WTC11 (cell line): ENCODE results near the gene PHF21B. TPM values are rescaled to one million over a fixed set of nuclear protein-coding genes. Genes with fewer than 3 reads are reported as not detected.

Source experiments
- ATAC-seq: fragments of 200-7000 bp; cut with Tn5 transposase; 2 replicates; pipeline ENCODE4 v1.10.0; 2021; ENCODE audit warnings: mild to moderate bottlenecking, moderate library complexity
- CTCF ChIA-PET: fragments of 300-600 bp; sonication (Branson Sonifier 250); formaldehyde crosslinking; loops from one replicate; lab custom pipeline; 2021; ENCODE audit warnings: antibody characterized with exemption; lab: Charles Lee
- POLR2A ChIA-PET: fragments of 350-600 bp; sonication (Branson Sonifier 250); formaldehyde crosslinking; loops from one replicate; lab custom pipeline; 2021; ENCODE audit warnings: antibody characterized with exemption; lab: Charles Lee
- DNase-seq: peaks from one replicate; pipeline ENCODE4 v3.0.0; 2021; ENCODE audit warnings: low spot score
- H3K27ac Mint-ChIP-seq: 2 replicates; pipeline ENCODE4 v1.8.0; 2021; ENCODE audit warnings: mixed read lengths
- H3K27me3 Mint-ChIP-seq: 2 replicates; pipeline ENCODE4 v1.8.0; 2021; ENCODE audit warnings: low read depth, mild to moderate bottlenecking, moderate library complexity, mixed read lengths
- H3K36me3 Mint-ChIP-seq: 2 replicates; pipeline ENCODE4 v1.8.0; 2021; ENCODE audit warnings: mixed read lengths
- H3K4me1 Mint-ChIP-seq: 2 replicates; pipeline ENCODE4 v1.8.0; 2022; ENCODE audit warnings: mixed read lengths
- H3K4me3 Mint-ChIP-seq: 2 replicates; pipeline ENCODE4 v1.8.0; 2021; ENCODE audit warnings: mild to moderate bottlenecking, moderate library complexity, mixed read lengths
- H3K9me3 Mint-ChIP-seq: 2 replicates; pipeline ENCODE4 v1.8.0; 2021; ENCODE audit warnings: mixed read lengths
- ATF2 ChIP-seq: sonication (generic); formaldehyde crosslinking; IDR thresholded peaks from 2 replicates; pipeline ENCODE4 v1.8.1; 2022; ENCODE audit warnings: low read depth, missing genetic modification reagents, borderline replicate concordance
- E2F1 ChIP-seq: sonication (generic); formaldehyde crosslinking; IDR thresholded peaks from 2 replicates; pipeline ENCODE4 v1.8.0; 2022; ENCODE audit warnings: mild to moderate bottlenecking, missing genetic modification reagents
- E2F5 ChIP-seq: sonication (generic); formaldehyde crosslinking; IDR thresholded peaks from 2 replicates; pipeline ENCODE4 v1.8.1; 2022; ENCODE audit warnings: mild to moderate bottlenecking, moderate library complexity, missing genetic modification reagents
- ESRRA ChIP-seq: sonication (generic); formaldehyde crosslinking; IDR thresholded peaks from 2 replicates; pipeline ENCODE4 v1.8.1; 2022; ENCODE audit warnings: mild to moderate bottlenecking, missing genetic modification reagents, borderline replicate concordance
- FOXP1 ChIP-seq: sonication (generic); formaldehyde crosslinking; IDR thresholded peaks from 2 replicates; pipeline ENCODE4 v1.8.0; 2022; ENCODE audit warnings: missing genetic modification reagents, mild to moderate bottlenecking, moderate library complexity, borderline replicate concordance
- GABPB1 ChIP-seq: sonication (generic); formaldehyde crosslinking; IDR thresholded peaks from 2 replicates; pipeline ENCODE4 v1.8.1; 2023; ENCODE audit warnings: mild to moderate bottlenecking, missing genetic modification reagents
- JUN ChIP-seq: sonication (generic); formaldehyde crosslinking; IDR thresholded peaks from 2 replicates; pipeline ENCODE4 v1.8.0; 2023; ENCODE audit warnings: mild to moderate bottlenecking, missing genetic modification reagents
- KAT7 ChIP-seq: sonication (generic); formaldehyde crosslinking; IDR thresholded peaks from 2 replicates; pipeline ENCODE4 v1.8.1; 2023; ENCODE audit warnings: missing genetic modification reagents, mild to moderate bottlenecking, borderline replicate concordance
- MXD4 ChIP-seq: fragments of 250-450 bp; sonication (Bioruptor Pico); IDR thresholded peaks from 2 replicates; pipeline ENCODE4 v1.8.0; 2021; ENCODE audit warnings: mild to moderate bottlenecking, moderate library complexity, borderline replicate concordance
- NR3C1 ChIP-seq: sonication (generic); formaldehyde crosslinking; conservative IDR thresholded peaks from 2 replicates; pipeline ENCODE4 v1.8.1; 2023; ENCODE audit warnings: low read depth, mild to moderate bottlenecking, missing genetic modification reagents
- RELA ChIP-seq: sonication (generic); formaldehyde crosslinking; IDR thresholded peaks from 2 replicates; pipeline ENCODE4 v1.8.1; 2022; ENCODE audit warnings: missing genetic modification reagents, mild to moderate bottlenecking, borderline replicate concordance
- SMAD4 ChIP-seq: sonication (generic); formaldehyde crosslinking; IDR thresholded peaks from 2 replicates; pipeline ENCODE4 v1.8.0; 2022; ENCODE audit warnings: mild to moderate bottlenecking, missing genetic modification reagents
- TEAD1 ChIP-seq: sonication (generic); formaldehyde crosslinking; IDR thresholded peaks from 2 replicates; pipeline ENCODE4 v1.8.0; 2022; ENCODE audit warnings: mild to moderate bottlenecking, missing genetic modification reagents
- TEAD4 ChIP-seq: sonication (generic); formaldehyde crosslinking; IDR thresholded peaks from 2 replicates; pipeline ENCODE4 v1.8.0; 2022; ENCODE audit warnings: mild to moderate bottlenecking, missing genetic modification reagents
- ZBTB21 ChIP-seq: sonication (generic); formaldehyde crosslinking; IDR thresholded peaks from 2 replicates; pipeline ENCODE4 v1.8.1; 2023; ENCODE audit warnings: mild to moderate bottlenecking, missing genetic modification reagents, borderline replicate concordance
- ZNF317 ChIP-seq: sonication (generic); formaldehyde crosslinking; IDR thresholded peaks from 2 replicates; pipeline ENCODE4 v1.8.1; 2023; ENCODE audit warnings: low read depth, mild to moderate bottlenecking, moderate library complexity, missing genetic modification reagents, borderline replicate concordance
- ZNF416 ChIP-seq: fragments of 250-450 bp; sonication (Bioruptor Pico); IDR thresholded peaks from 2 replicates; pipeline ENCODE4 v1.9.0; 2021; ENCODE audit warnings: mild to moderate bottlenecking, inconsistent platforms
- ZNF512 ChIP-seq: sonication (generic); formaldehyde crosslinking; IDR thresholded peaks from 2 replicates; pipeline ENCODE4 v1.8.1; 2022; ENCODE audit warnings: missing genetic modification reagents, borderline replicate concordance
- total RNA-seq: library from RNA; stranded (reverse); gene quantifications from 3 replicates; pipeline ENCODE4 v1.2.3, GENCODE V29; 2021

The PHF21B gene
- total RNA-seq, 1 experiment from 2014 or later: 107 TPM

- H3K4me1 Mint-ChIP-seq: peaks cover 94% of the 10 kb centered on the region
- H3K27ac Mint-ChIP-seq: peak overlapping the region; percentile 66; the same call in 1 of the 2 replicates
- H3K9me3 Mint-ChIP-seq: no peaks in the 10 kb centered on the region
- TF ChIP-seq JUN (CRISPR knock-in tag) (no peak), ATF2 (CRISPR knock-in tag) (no peak), TEAD1 (CRISPR knock-in tag) (no peak), MXD4 (CRISPR knock-in tag) (no peak), E2F1 (no peak), ZBTB21 (CRISPR knock-in tag) (no peak)
- no peaks in the 10 kb centered on the region for H3K27me3 Mint-ChIP-seq
- H3K36me3 Mint-ChIP-seq: peaks cover 62% of the 10 kb centered on the region
- ChIA-PET POLR2A (no interaction called here), CTCF (no interaction called here)
- DNase-seq (no peak), ATAC-seq (no peak)
- H3K4me3 Mint-ChIP-seq: no peak overlapping the region
These were observed 11.5 kb downstream of the PHF21B start for GRCh38 chr22:44998296-44998695.

- Mint-ChIP-seq H3K4me1 (peaks cover 86% of the 10 kb centered on the region), H3K27ac (peak overlapping the region; percentile 91), H3K4me3 (no peak overlapping the region), H3K27me3 (no peaks in the 10 kb centered on the region), H3K9me3 (no peaks in the 10 kb centered on the region), H3K36me3 (peaks cover 52% of the 10 kb centered on the region)
- ChIA-PET POLR2A (interaction anchor here (1.3 kb wide), 1 partner anchor 10 kb away, joined by 5 read pairs; no protein-coding TSS in a partner anchor), CTCF (interaction anchor here (1.2 kb wide), 1 partner anchor 84 kb away, joined by 3 read pairs; no protein-coding TSS in a partner anchor)
- no peak for ATAC-seq
- TF ChIP-seq KAT7: no peak
- no peak for TF ChIP-seq ZNF317 (CRISPR knock-in tag)
- no peak for TF ChIP-seq RELA (CRISPR knock-in tag)
- no peak for TF ChIP-seq NR3C1 (CRISPR knock-in tag)
- TF ChIP-seq E2F5 (CRISPR knock-in tag): no peak
- no peak for TF ChIP-seq TEAD4 (CRISPR knock-in tag)
- no peak for TF ChIP-seq ZNF512 (CRISPR knock-in tag)
- no peak for TF ChIP-seq FOXP1 (CRISPR knock-in tag)
- TF ChIP-seq GABPB1 (CRISPR knock-in tag): no peak
- no peak for TF ChIP-seq SMAD4 (CRISPR knock-in tag)
- DNase-seq: no peak
These were observed 12.7 kb downstream of the PHF21B start for GRCh38 chr22:44997060-44997459.

GRCh38 chr22:44996648-44997047, 13.2 kb downstream of the PHF21B start:
- Mint-ChIP-seq H3K36me3 (peaks cover 52% of the 10 kb centered on the region), H3K27ac (peak overlapping the region; percentile 91), H3K9me3 (no peaks in the 10 kb centered on the region), H3K4me1 (peaks cover 86% of the 10 kb centered on the region), H3K27me3 (no peaks in the 10 kb centered on the region), H3K4me3 (no peak overlapping the region)
- no peak for DNase-seq
- ATAC-seq: no peak
- CTCF ChIA-PET: interaction anchor here (1.2 kb wide), 1 partner anchor 84 kb away, joined by 3 read pairs; no protein-coding TSS in a partner anchor
- no peak for TF ChIP-seq ZNF416
- no peak for TF ChIP-seq ESRRA (CRISPR knock-in tag)
- POLR2A ChIA-PET: interaction anchor here (1.3 kb wide), 1 partner anchor 11 kb away, joined by 5 read pairs; no protein-coding TSS in a partner anchor
